HTR-8/SVneo (cell line): ENCODE results near the gene CTNNAL1.
"Not testable (repeated sequence)": the region's sequence is repeated elsewhere in the genome, so short reads cannot be mapped to it uniquely, and the experiment has no call there.

ENCODE experiments used
- DNase-seq: peaks from one replicate; pipeline ENCODE4 v3.0.0; 2011; ENCODE audit warnings: low spot score, mixed read lengths; ENCODE audit not compliant: insufficient read length
- FAIRE-seq: peaks from 2 replicates; lab custom pipeline; 2011; peaks lifted over from hg19 to GRCh38; lab: Jason Lieb, UNC

The CTNNAL1 gene

GRCh38 chr9:108996643-108997042 is 16.7 kb downstream of the CTNNAL1 start:
- FAIRE-seq (no peak), DNase-seq (no peak)

- FAIRE-seq (no peak), DNase-seq (no peak)
Observed at GRCh38 chr9:108994695-108995094, 18.6 kb downstream of the CTNNAL1 start.

GRCh38 chr9:108991479-108991878 is 21.8 kb downstream of the CTNNAL1 start:
- FAIRE-seq (no peak), DNase-seq (peak; percentile 6)

- DNase-seq = no peak
- no peak for FAIRE-seq
Observed at GRCh38 chr9:108983885-108984284, 29.4 kb downstream of the CTNNAL1 start.

- no peak for FAIRE-seq
- DNase-seq = no peak
Observed at GRCh38 chr9:108980893-108981292, 32.4 kb downstream of the CTNNAL1 start.

GRCh38 chr9:108978205-108978604 is 35.1 kb downstream of the CTNNAL1 start:
- no peak for FAIRE-seq
- DNase-seq = no peak

GRCh38 chr9:108973895-108974294 is 39.4 kb downstream of the CTNNAL1 start:
- no peak for DNase-seq
- no peak for FAIRE-seq

- FAIRE-seq = no peak
- DNase-seq = no peak
Observed at GRCh38 chr9:108972626-108973209, 40.6 kb downstream of the CTNNAL1 start.

- DNase-seq (no peak), FAIRE-seq (no peak)
Observed at GRCh38 chr9:108972186-108972585, 41.1 kb downstream of the CTNNAL1 start.

GRCh38 chr9:108971392-108971791 is 41.9 kb downstream of the CTNNAL1 start:
- DNase-seq, FAIRE-seq: not testable (repeated sequence)

- DNase-seq (no peak), FAIRE-seq (no peak)
Observed at GRCh38 chr9:108967916-108968315, 45.4 kb downstream of the CTNNAL1 start.

GRCh38 chr9:108963459-108964143 is 49.7 kb downstream of the CTNNAL1 start:
- FAIRE-seq = no peak
- DNase-seq = no peak

- DNase-seq (no peak), FAIRE-seq (peak; percentile 54)
Observed at GRCh38 chr9:108961151-108961550, 52.1 kb downstream of the CTNNAL1 start.

- DNase-seq = no peak
- no peak for FAIRE-seq
Observed at GRCh38 chr9:108960331-108960730, 53.0 kb downstream of the CTNNAL1 start.

GRCh38 chr9:108956631-108957026 is 56.7 kb downstream of the CTNNAL1 start:
- FAIRE-seq (no peak), DNase-seq (no peak)

- FAIRE-seq (no peak), DNase-seq (no peak)
Observed at GRCh38 chr9:108956022-108956630, 57.2 kb downstream of the CTNNAL1 start.

- DNase-seq = peak; percentile 23
- no peak for FAIRE-seq
Observed at GRCh38 chr9:108953983-108954574, 59.2 kb downstream of the CTNNAL1 start.

GRCh38 chr9:108951578-108951977 is 61.7 kb downstream of the CTNNAL1 start:
- FAIRE-seq (no peak), DNase-seq (no peak)

GRCh38 chr9:108950168-108950567 is 63.1 kb downstream of the CTNNAL1 start:
- no peak for FAIRE-seq

GRCh38 chr9:108939975-108940374 is 73.3 kb downstream of the CTNNAL1 start:
- no peak for FAIRE-seq

More at GRCh38 chr9:108950168-108950567, 63.1 kb downstream of the CTNNAL1 start:
- DNase-seq = no peak

More at GRCh38 chr9:108939975-108940374, 73.3 kb downstream of the CTNNAL1 start:
- DNase-seq = no peak
